PFSK-1 (cell line): ENCODE data around the gene BCCIP.

ENCODE experiments used
- FOXP2 ChIP-seq: optimal IDR thresholded peaks from 2 replicates; pipeline ENCODE3; 2011; ENCODE audit warnings: borderline replicate concordance, control low read depth, inconsistent platforms; ENCODE audit not compliant: insufficient read depth; ENCODE audit errors: extremely low read length, extremely low read depth
- POLR2AphosphoS5 ChIP-seq: IDR thresholded peaks from 2 replicates; pipeline ENCODE4 v1.6.1; 2012; ENCODE audit warnings: low read depth, mild to moderate bottlenecking, control low read depth, low read length, moderate library complexity
- SIN3A ChIP-seq: IDR thresholded peaks from 2 replicates; pipeline ENCODE4 v1.6.1; 2012; ENCODE audit warnings: mild to moderate bottlenecking, low read length, moderate library complexity, borderline replicate concordance; ENCODE audit not compliant: insufficient read depth
- TAF1 ChIP-seq: IDR thresholded peaks from 2 replicates; pipeline ENCODE4 v1.6.1; 2012; ENCODE audit warnings: low read length, control low read depth, borderline replicate concordance; ENCODE audit not compliant: insufficient read depth
- TF ChIP-seq, protein P1 (sequence below), 2 experiments: IDR thresholded peaks; 2 replicates each; pipeline versions ENCODE4 v1.6.1 to v1.8.0; 2011 to 2012; ENCODE audit warnings: low read depth in 2 of 2, low read length in 2 of 2, control low read depth in 1 of 2, inconsistent platforms in 1 of 2, mild to moderate bottlenecking in 1 of 2, moderate library complexity in 1 of 2; ENCODE audit not compliant: insufficient read depth in 1 of 2

- TF ChIP-seq POLR2AphosphoS5, result no peak
- TF ChIP-seq, protein P1, sequence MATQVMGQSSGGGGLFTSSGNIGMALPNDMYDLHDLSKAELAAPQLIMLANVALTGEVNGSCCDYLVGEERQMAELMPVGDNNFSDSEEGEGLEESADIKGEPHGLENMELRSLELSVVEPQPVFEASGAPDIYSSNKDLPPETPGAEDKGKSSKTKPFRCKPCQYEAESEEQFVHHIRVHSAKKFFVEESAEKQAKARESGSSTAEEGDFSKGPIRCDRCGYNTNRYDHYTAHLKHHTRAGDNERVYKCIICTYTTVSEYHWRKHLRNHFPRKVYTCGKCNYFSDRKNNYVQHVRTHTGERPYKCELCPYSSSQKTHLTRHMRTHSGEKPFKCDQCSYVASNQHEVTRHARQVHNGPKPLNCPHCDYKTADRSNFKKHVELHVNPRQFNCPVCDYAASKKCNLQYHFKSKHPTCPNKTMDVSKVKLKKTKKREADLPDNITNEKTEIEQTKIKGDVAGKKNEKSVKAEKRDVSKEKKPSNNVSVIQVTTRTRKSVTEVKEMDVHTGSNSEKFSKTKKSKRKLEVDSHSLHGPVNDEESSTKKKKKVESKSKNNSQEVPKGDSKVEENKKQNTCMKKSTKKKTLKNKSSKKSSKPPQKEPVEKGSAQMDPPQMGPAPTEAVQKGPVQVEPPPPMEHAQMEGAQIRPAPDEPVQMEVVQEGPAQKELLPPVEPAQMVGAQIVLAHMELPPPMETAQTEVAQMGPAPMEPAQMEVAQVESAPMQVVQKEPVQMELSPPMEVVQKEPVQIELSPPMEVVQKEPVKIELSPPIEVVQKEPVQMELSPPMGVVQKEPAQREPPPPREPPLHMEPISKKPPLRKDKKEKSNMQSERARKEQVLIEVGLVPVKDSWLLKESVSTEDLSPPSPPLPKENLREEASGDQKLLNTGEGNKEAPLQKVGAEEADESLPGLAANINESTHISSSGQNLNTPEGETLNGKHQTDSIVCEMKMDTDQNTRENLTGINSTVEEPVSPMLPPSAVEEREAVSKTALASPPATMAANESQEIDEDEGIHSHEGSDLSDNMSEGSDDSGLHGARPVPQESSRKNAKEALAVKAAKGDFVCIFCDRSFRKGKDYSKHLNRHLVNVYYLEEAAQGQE (IDR thresholded peaks at IDR 0.05; ENCODE audit: insufficient read depth in 1 of 2, low read depth in 2 of 2, low read length in 2 of 2), result no peak
- TF ChIP-seq FOXP2, result no peak
- no peak for TF ChIP-seq TAF1
- no peak for TF ChIP-seq SIN3A
These were observed 57.8 kb downstream of the BCCIP start, which contains the start of gene DHX32 for GRCh38 chr10:125881192-125881591.
